ENCODE results near the gene MED15. TPM values are rescaled to one million over a fixed set of nuclear protein-coding genes. Genes with fewer than 3 reads are reported as not detected.

Gene MED15
- total and polyA plus RNA-seq, 3 experiments from 2014 or later: 98.0 to 120 (median 106) TPM

DNA sequence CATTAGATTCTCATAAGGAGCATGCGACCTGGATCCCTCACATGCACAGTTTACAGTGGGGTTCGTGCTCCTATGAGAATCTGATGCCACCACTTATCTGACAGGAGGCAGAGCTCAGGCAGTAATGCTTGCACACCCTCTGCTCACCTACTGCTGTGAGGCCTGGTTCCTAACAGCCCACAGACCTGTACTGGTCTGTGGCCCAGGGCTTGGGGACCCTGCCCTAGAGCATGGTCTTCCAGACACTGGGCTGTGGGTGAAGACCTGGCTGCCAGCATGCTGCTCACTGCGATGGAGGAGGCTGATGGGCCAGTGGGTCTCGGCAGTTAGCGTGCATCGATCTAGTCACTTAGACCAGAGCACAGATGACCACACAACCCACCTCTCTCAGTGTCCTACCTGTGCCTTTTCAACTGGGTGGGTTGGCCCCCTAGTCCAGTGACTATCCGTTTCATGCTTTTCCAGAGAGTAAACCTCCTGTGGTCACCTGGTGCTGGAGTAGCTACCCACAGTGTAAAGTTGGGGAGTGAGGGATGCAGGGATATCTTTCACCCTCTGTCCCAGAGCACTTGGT, 21.1 kb downstream of the MED15 start:
- Histone ChIP-seq H3K4me1 (ENCODE audit: insufficient read depth, low read length) (peaks cover 69% of the 10 kb centered on the region), H3K27me3 (ENCODE audit: insufficient read depth, low read length, poor library complexity, severe bottlenecking) (no peaks in the 10 kb centered on the region), H3K27ac (ENCODE audit: low read depth, low read length) (no peak overlapping the region), H3K4me3 (ENCODE audit: low read length) (no peak overlapping the region), H3K36me3 (ENCODE audit: insufficient read depth, low read length) (peaks cover 18% of the 10 kb centered on the region), H3K9me3 (ENCODE audit: low read length) (no peaks in the 10 kb centered on the region)
- Mint-ChIP-seq H3K4me3 (no peak overlapping the region), H3K4me1 (peaks cover 58 to 81% (median 75%) of the 10 kb centered on the region in 3 donors), H3K9me3 (no peaks in the 10 kb centered on the region), H3K27me3 (no peaks in the 10 kb centered on the region), H3K36me3 (peaks cover 0 to 61% (median 13%) of the 10 kb centered on the region in 3 donors), H3K27ac (peak overlapping the region in 4 of 8 donors; percentile 1 to 51 (median 24))
- CTCF ChIA-PET: interaction anchor here (0.7 kb wide), 1 partner anchor 42 kb away, joined by 3 read pairs; no protein-coding TSS in a partner anchor
- DNase-seq: no peak
- POLR2A ChIA-PET: no interaction called here

- Histone ChIP-seq H3K36me3 (ENCODE audit: insufficient read depth, low read length) (peaks cover 24% of the 10 kb centered on the region), H3K4me3 (ENCODE audit: low read length) (no peak overlapping the region), H3K9me3 (ENCODE audit: low read length) (no peaks in the 10 kb centered on the region), H3K27ac (ENCODE audit: low read depth, low read length) (peak overlapping the region; percentile 12), H3K27me3 (ENCODE audit: insufficient read depth, low read length, poor library complexity, severe bottlenecking) (no peaks in the 10 kb centered on the region), H3K4me1 (ENCODE audit: insufficient read depth, low read length) (peaks cover 61% of the 10 kb centered on the region)
- Mint-ChIP-seq H3K36me3 (peaks cover 0 to 72% (median 13%) of the 10 kb centered on the region in 3 donors), H3K4me1 (peaks cover 60 to 85% (median 74%) of the 10 kb centered on the region in 3 donors), H3K27ac (peak overlapping the region in 5 of 8 donors; percentile 21 to 79 (median 48)), H3K27me3 (no peaks in the 10 kb centered on the region), H3K9me3 (no peaks in the 10 kb centered on the region), H3K4me3 (peak overlapping the region in 1 of 7 donors; percentile 44)
- ChIA-PET POLR2A (interaction anchor here (0.6 kb wide), 1 partner anchor 18 kb away, joined by 5 read pairs; no protein-coding TSS in a partner anchor), CTCF (interaction anchor here (1.4 kb wide), 1 partner anchor 27 kb away, joined by 3 read pairs; no protein-coding TSS in a partner anchor)
- no peak for DNase-seq
These were observed 23.2 kb downstream of the MED15 start for GRCh38 chr22:20530368-20531153.

DNA sequence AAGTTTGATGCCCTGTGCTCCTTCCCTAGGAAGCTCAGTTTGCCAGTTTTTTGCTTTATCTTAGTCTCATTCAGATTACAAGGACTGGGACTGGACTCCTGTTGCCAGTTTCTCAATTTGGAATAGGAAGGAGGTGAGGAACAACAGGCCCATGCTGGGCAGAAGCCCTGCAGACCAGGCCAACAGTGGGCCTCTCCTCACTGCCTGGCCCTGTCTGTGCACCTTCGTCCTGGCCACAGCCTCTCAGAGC, 23.7 kb downstream of the MED15 start:
- POLR2A ChIA-PET: no interaction called here
- H3K9me3 Mint-ChIP-seq: no peaks in the 10 kb centered on the region
- H3K4me1 Mint-ChIP-seq: peaks cover 60 to 85% (median 73%) of the 10 kb centered on the region in 3 donors
- CTCF ChIA-PET: interaction anchor here (1.4 kb wide), 1 partner anchor 26 kb away, joined by 3 read pairs; no protein-coding TSS in a partner anchor
- no peaks in the 10 kb centered on the region for H3K27me3 Mint-ChIP-seq
- H3K36me3 Mint-ChIP-seq: peaks cover 0 to 70% (median 13%) of the 10 kb centered on the region in 3 donors
- Histone ChIP-seq H3K36me3 (ENCODE audit: insufficient read depth, low read length) (peaks cover 24% of the 10 kb centered on the region), H3K27me3 (ENCODE audit: insufficient read depth, low read length, poor library complexity, severe bottlenecking) (no peaks in the 10 kb centered on the region), H3K4me3 (ENCODE audit: low read length) (no peak overlapping the region), H3K9me3 (ENCODE audit: low read length) (no peaks in the 10 kb centered on the region), H3K4me1 (ENCODE audit: insufficient read depth, low read length) (peaks cover 61% of the 10 kb centered on the region), H3K27ac (ENCODE audit: low read depth, low read length) (no peak overlapping the region)
- peak overlapping the region in 2 of 8 donors; percentile 50 to 88 for H3K27ac Mint-ChIP-seq
- no peak for DNase-seq
- no peak overlapping the region for H3K4me3 Mint-ChIP-seq

- Mint-ChIP-seq H3K27me3 (no peaks in the 10 kb centered on the region), H3K4me1 (peaks cover 57 to 85% (median 72%) of the 10 kb centered on the region in 3 donors), H3K36me3 (peaks cover 0 to 68% (median 10%) of the 10 kb centered on the region in 3 donors), H3K27ac (peak overlapping the region; percentile 38 to 92 (median 82)), H3K9me3 (no peaks in the 10 kb centered on the region), H3K4me3 (peak overlapping the region in 2 of 7 donors; percentile 15 to 20)
- Histone ChIP-seq H3K4me1 (ENCODE audit: insufficient read depth, low read length) (peaks cover 57% of the 10 kb centered on the region), H3K9me3 (ENCODE audit: low read length) (no peaks in the 10 kb centered on the region), H3K27me3 (ENCODE audit: insufficient read depth, low read length, poor library complexity, severe bottlenecking) (no peaks in the 10 kb centered on the region), H3K36me3 (ENCODE audit: insufficient read depth, low read length) (peaks cover 24% of the 10 kb centered on the region), H3K27ac (ENCODE audit: low read depth, low read length) (no peak overlapping the region), H3K4me3 (ENCODE audit: low read length) (no peak overlapping the region)
- ChIA-PET POLR2A (interaction anchor here (0.9 to 1.3 kb wide), 2 partner anchors 12 to 171 kb away, joined by 4 read pairs; no protein-coding TSS in a partner anchor), CTCF (interaction anchor here (1.5 to 1.6 kb wide), 2 partner anchors 24 to 33 kb away, joined by 3 to 7 read pairs; partner anchors contain the start of gene MED15)
- no peak for DNase-seq
These were observed 24.2 kb downstream of the MED15 start for GRCh38 chr22:20531404-20532201.

GRCh38 chr22:20532256-20532993, 25.0 kb downstream of the MED15 start:
- peak overlapping the region; percentile 38 to 92 (median 84) for H3K27ac Mint-ChIP-seq
- no peak for DNase-seq
- POLR2A ChIA-PET: interaction anchor here (0.9 to 1.3 kb wide), 2 partner anchors 11 to 170 kb away, joined by 4 read pairs; no protein-coding TSS in a partner anchor
- Histone ChIP-seq H3K9me3 (ENCODE audit: low read length) (no peaks in the 10 kb centered on the region), H3K4me1 (ENCODE audit: insufficient read depth, low read length) (peaks cover 52% of the 10 kb centered on the region), H3K36me3 (ENCODE audit: insufficient read depth, low read length) (peaks cover 31% of the 10 kb centered on the region), H3K27ac (ENCODE audit: low read depth, low read length) (no peak overlapping the region), H3K27me3 (ENCODE audit: insufficient read depth, low read length, poor library complexity, severe bottlenecking) (no peaks in the 10 kb centered on the region), H3K4me3 (ENCODE audit: low read length) (no peak overlapping the region)
- CTCF ChIA-PET: interaction anchor here (1.5 to 1.6 kb wide), 2 partner anchors 25 to 32 kb away, joined by 3 to 7 read pairs; partner anchors contain the start of gene MED15
- peak overlapping the region in 5 of 7 donors; percentile 2 to 59 (median 20) for H3K4me3 Mint-ChIP-seq
- no peaks in the 10 kb centered on the region for H3K27me3 Mint-ChIP-seq
- H3K4me1 Mint-ChIP-seq: peaks cover 55 to 85% (median 65%) of the 10 kb centered on the region in 3 donors
- peaks cover 0 to 69% (median 6%) of the 10 kb centered on the region in 3 donors for H3K36me3 Mint-ChIP-seq
- no peaks in the 10 kb centered on the region for H3K9me3 Mint-ChIP-seq

DNA sequence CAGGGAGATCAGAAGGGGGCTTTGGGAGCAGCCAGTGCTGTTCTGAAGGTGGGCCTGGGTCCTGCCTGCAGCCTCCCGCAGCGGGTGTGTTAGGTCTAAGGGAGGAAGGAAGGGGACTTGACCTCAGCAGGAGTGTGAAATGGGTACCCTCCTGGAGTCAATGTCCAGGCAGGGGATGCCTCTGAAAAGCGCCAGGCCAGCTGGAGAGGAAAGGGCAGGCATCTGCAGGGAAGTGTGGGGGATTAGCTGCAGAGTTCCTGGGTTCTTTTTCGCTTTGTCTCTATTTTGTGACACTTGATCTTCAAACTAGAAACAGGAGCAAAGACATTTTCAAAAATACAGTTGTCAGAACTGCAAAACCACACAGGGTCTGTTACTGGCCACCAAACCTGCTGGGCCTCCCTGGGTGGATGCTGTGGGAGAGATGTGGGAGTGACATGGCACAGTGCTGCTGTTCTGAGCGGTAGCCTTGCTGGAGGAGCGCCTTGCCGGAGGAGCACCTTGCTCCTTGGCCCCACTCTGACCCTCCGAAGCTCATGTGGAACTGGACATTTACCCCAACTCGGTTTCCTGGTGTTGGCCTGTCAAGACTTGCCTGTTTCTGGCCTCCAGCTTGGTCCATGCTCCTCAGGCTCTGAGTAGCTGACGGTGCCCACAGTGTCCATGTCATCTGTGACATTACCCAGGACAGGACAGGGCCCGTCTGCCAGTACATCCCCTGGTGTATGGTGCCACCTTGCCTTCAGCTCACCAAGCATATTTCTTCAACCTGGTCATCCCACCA, 25.9 kb downstream of the MED15 start:
- peaks cover 0 to 70% (median 6%) of the 10 kb centered on the region in 3 donors for H3K36me3 Mint-ChIP-seq
- peaks cover 52% of the 10 kb centered on the region for H3K4me1 ChIP-seq (ENCODE audit: insufficient read depth, low read length)
- H3K27ac Mint-ChIP-seq: peak overlapping the region; percentile 38 to 96 (median 85)
- H3K9me3 Mint-ChIP-seq: no peaks in the 10 kb centered on the region
- H3K9me3 ChIP-seq (ENCODE audit: low read length): no peaks in the 10 kb centered on the region
- peak overlapping the region in 5 of 7 donors; percentile 7 to 70 (median 40) for H3K4me3 Mint-ChIP-seq
- no peak for DNase-seq
- ChIA-PET POLR2A (interaction anchor here (1.3 kb wide), 1 partner anchor 170 kb away, joined by 4 read pairs; no protein-coding TSS in a partner anchor), CTCF (interaction anchor here (1.1 to 1.8 kb wide), 5 partner anchors 18 to 115 kb away, joined by 3 to 7 read pairs (median 3); partner anchors contain the start of gene MED15)
- no peak overlapping the region for H3K4me3 ChIP-seq (ENCODE audit: low read length)
- H3K27me3 Mint-ChIP-seq: no peaks in the 10 kb centered on the region
- H3K27ac ChIP-seq (ENCODE audit: low read depth, low read length): no peak overlapping the region
- peaks cover 34% of the 10 kb centered on the region for H3K36me3 ChIP-seq (ENCODE audit: insufficient read depth, low read length)
- H3K27me3 ChIP-seq (ENCODE audit: insufficient read depth, low read length, poor library complexity, severe bottlenecking): no peaks in the 10 kb centered on the region
- peaks cover 54 to 84% (median 63%) of the 10 kb centered on the region in 3 donors for H3K4me1 Mint-ChIP-seq
